Erythroblast (primary cell): ENCODE data around the gene MYO15B.

Source experiments
- GATA1 ChIP-seq: IDR thresholded peaks from 2 replicates; pipeline ENCODE4 v1.6.1; 2011; ENCODE audit warnings: low read depth, mild to moderate bottlenecking, control low read depth, low read length, moderate library complexity
- POLR2A ChIP-seq: IDR thresholded peaks from 2 replicates; pipeline ENCODE4 v1.6.1; 2011; ENCODE audit warnings: mild to moderate bottlenecking, low read length

DNA sequence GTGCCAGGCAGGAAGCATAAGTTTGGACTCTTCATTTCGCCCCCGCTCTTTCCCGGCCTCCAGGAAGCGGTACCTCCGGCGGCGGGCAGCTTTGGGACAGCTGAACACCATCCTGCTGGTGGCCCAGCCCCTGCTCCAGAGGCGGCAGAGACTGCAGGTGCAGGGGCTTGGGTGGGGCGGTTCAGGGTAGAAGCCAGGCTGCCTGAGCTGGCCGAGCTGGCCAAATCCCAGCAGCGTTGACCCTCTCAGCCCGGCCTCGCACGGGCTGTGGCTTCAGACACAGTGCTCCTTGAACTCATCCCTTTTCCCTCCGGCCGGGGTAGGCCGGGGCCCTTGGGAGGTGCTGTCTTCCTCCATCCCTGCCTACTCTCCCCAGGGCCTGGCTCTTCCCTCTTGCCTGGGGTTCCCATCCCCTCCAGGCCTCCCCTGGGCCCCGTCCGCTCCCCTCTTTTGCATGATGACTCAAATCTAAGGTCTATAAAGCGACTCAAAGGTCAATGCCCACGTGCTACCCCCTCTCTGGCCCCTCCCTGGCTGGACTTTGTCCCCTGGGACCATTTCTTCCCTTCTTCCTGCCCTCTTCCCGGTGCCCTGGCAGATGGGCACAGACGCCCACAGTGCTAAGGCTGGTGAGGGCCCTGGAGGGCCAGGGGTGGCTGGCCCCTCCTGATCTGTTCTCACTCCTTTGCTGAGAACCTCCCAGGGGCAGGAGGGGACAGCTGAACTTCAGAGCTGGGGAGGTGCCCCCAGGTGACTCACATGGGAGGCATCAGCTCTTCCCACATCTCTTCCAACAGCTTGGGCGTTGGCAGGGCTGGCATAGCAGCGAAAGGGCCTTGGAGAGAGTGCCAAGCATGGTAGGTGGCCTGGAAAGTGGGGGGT, 22.7 kb downstream of the MYO15B start:
- TF ChIP-seq POLR2A, result no peak
- no peak for TF ChIP-seq GATA1
